HepG2 (cell line): ENCODE data around the gene CDH13. TPM values are rescaled to one million over a fixed set of nuclear protein-coding genes. Genes with fewer than 3 reads are reported as not detected.

ENCODE experiments used
- ATAC-seq: fragments of 200-7000 bp; cut with Tn5 transposase; 3 replicates; pipeline ENCODE4 v1.9.1; 2020; ENCODE audit warnings: mild to moderate bottlenecking, moderate library complexity
- BruUV-seq: library from RNA; stranded (reverse); fragments of 400-500 nt; replicated peaks from 2 replicates; lab custom pipeline; 2021; lab: Mats Ljungman, UMichigan
- CTCF ChIA-PET: fragments of 300-600 bp; formaldehyde crosslinking; extraction: SDS; loops from one replicate; lab custom pipeline; 2021; ENCODE audit warnings: low total read pairs, inconsistent platforms, low intra/inter-chr PET ratio; lab: Yijun Ruan, JAX
- POLR2A ChIA-PET: fragments of 350-600 bp; sonication (Branson Sonifier 250); formaldehyde crosslinking; loops from one replicate; lab custom pipeline; 2020; ENCODE audit warnings: antibody characterized with exemption, inconsistent platforms; lab: Yijun Ruan, JAX
- DNase-seq: peaks from one replicate; pipeline ENCODE4 v3.0.0-alpha.2; 2015; ENCODE audit warnings: low spot score
- FAIRE-seq: peaks from 3 replicates; lab custom pipeline; 2011; peaks lifted over from hg19 to GRCh38; lab: Jason Lieb, UNC
- H2AFZ ChIP-seq: one replicate; pipeline ENCODE4 v1.6.1; 2011; ENCODE audit warnings: low read length, inconsistent platforms
- H3K27ac ChIP-seq: fragments of 300-600 bp; 3 replicates; pipeline ENCODE4 v1.8.0; 2011; ENCODE audit warnings: mixed run types, mild to moderate bottlenecking, mixed read lengths, low read length, inconsistent platforms; ENCODE audit not compliant: insufficient read depth; ENCODE audit errors: extremely low read length
- H3K27me3 ChIP-seq, 2 experiments: fragments of 200-600 bp in 1 of 2; 2 replicates in 1 of 2; 3 replicates in 1 of 2; pipeline versions ENCODE4 v1.6.0 to v1.8.0; 2011; ENCODE audit warnings: low read length in 2 of 2, mild to moderate bottlenecking in 2 of 2, moderate library complexity in 2 of 2, inconsistent platforms in 1 of 2; ENCODE audit not compliant: insufficient read depth in 2 of 2, control insufficient read depth in 1 of 2
- H3K36me3 ChIP-seq, 2 experiments: fragments of 200-600 bp in 1 of 2; replicated peaks in 1 of 2; 2 replicates in 1 of 2; 3 replicates in 1 of 2; pipeline versions ENCODE4 v1.5.1 to v1.8.0; 2011; ENCODE audit warnings: low read length in 2 of 2, inconsistent platforms in 1 of 2; ENCODE audit not compliant: insufficient read depth in 2 of 2, control insufficient read depth in 1 of 2
- H3K4me1 ChIP-seq: 2 replicates; pipeline ENCODE4 v1.5.1; 2012; ENCODE audit warnings: low read length, inconsistent platforms; ENCODE audit not compliant: insufficient read depth
- H3K4me2 ChIP-seq: 2 replicates; pipeline ENCODE4 v1.6.0; 2011; ENCODE audit warnings: low read depth, low read length, inconsistent platforms
- H3K4me3 ChIP-seq, 3 experiments: fragments of 200-600 bp in 1 of 3; sonication (generic), shearing (Covaris generic) in 1 of 3; replicated peaks in 1 of 3; 2 replicates each; pipeline ENCODE4 v1.5.1; 2011 to 2016; ENCODE audit warnings: low read length in 3 of 3, inconsistent platforms in 2 of 3, low read depth in 2 of 3, mild to moderate bottlenecking in 2 of 3, control low read depth in 1 of 3, mixed read lengths in 1 of 3; ENCODE audit not compliant: insufficient read depth in 1 of 3
- H3K79me2 ChIP-seq: one replicate; pipeline ENCODE4 v1.6.1; 2011; ENCODE audit warnings: low read length, inconsistent platforms; ENCODE audit not compliant: insufficient read depth
- H3K9ac ChIP-seq: 2 replicates; pipeline ENCODE4 v1.6.0; 2011; ENCODE audit warnings: mild to moderate bottlenecking, low read depth, low read length, inconsistent platforms; ENCODE audit not compliant: insufficient read depth
- H3K9me3 ChIP-seq: 2 replicates; pipeline ENCODE4 v1.5.1; 2012; ENCODE audit warnings: mild to moderate bottlenecking, low read length
- H4K20me1 ChIP-seq: 2 replicates; pipeline ENCODE4 v1.6.0; 2011; ENCODE audit warnings: inconsistent platforms, mild to moderate bottlenecking, low read length, moderate library complexity; ENCODE audit not compliant: insufficient read depth
- FOXA3 ChIP-seq: IDR thresholded peaks from 2 replicates; pipeline ENCODE4 v1.6.1; 2016; ENCODE audit warnings: missing genetic modification reagents, missing compliant biosample characterization
- ZNF160 ChIP-seq: sonication (generic); formaldehyde crosslinking; IDR thresholded peaks from 2 replicates; pipeline ENCODE4 v1.8.0; 2022; ENCODE audit warnings: mild to moderate bottlenecking, inconsistent platforms, missing genetic modification reagents
- WGBS: methylation state at CpG from one replicate; pipeline ENCODE4 v1.1.6; 2017; ENCODE audit warnings: low lambda C conversion rate; 5-methylcytosine and 5-hydroxymethylcytosine counted together
- in situ Hi-C: cut with HindIII; loops from 2 replicates; pipeline ENCODE4 v1.10.0; 2017; ENCODE audit warnings: low pct_unique_long_range_greater_than_20kb; ENCODE audit not compliant: extremely low pct_ligation_motif_present
- intact Hi-C: fragments of 100-400 bp; cut with micrococcal nuclease; formaldehyde crosslinking; loops from one replicate; pipeline ENCODE4 v1.10.0; 2022; ENCODE audit not compliant: unreplicated experiment
- polyA plus RNA-seq, 8 experiments: library from polyadenylated mRNA; depleted of rRNA in 3 of 8; stranded (reverse) in 7 of 8; unstranded in 1 of 8; fragments of >200 nt; fragmentation: Illumina TruSeq in 4 of 8; extraction: Trizol in 4 of 8; gene quantifications; 2 replicates each; pipeline versions ENCODE4 v1.2.1 to v1.2.3, GENCODE V29; 2011 to 2016; ENCODE audit warnings: low read depth in 4 of 8, missing spikeins in 1 of 8, mixed read lengths in 1 of 8; ENCODE audit not compliant: insufficient read depth in 1 of 8
- total RNA-seq, 5 experiments: library from RNA; depleted of rRNA; stranded (reverse); fragments of >200 nt; fragmentation: Illumina TruSeq; extraction: Trizol; gene quantifications; 2 replicates each; pipeline ENCODE4 v1.2.3, GENCODE V29; 2016; ENCODE audit warnings: low read depth in 1 of 5
- TF ChIP-seq, protein P1 (sequence below): sonication (generic); formaldehyde crosslinking; conservative IDR thresholded peaks from 2 replicates; pipeline ENCODE4 v1.8.0; 2022; ENCODE audit warnings: missing genetic modification reagents
- TF ChIP-seq, protein P2 (sequence below): sonication (generic); formaldehyde crosslinking; IDR thresholded peaks from 2 replicates; pipeline ENCODE4 v1.8.1; 2023; ENCODE audit warnings: mild to moderate bottlenecking, inconsistent platforms, moderate library complexity, missing genetic modification reagents, borderline replicate concordance
- TF ChIP-seq, protein P3 (sequence below): IDR thresholded peaks from 2 replicates; pipeline ENCODE4 v1.6.1; 2016; ENCODE audit warnings: low read depth, control low read depth
- TF ChIP-seq, protein P4 (sequence below): sonication (generic); formaldehyde crosslinking; IDR thresholded peaks from 2 replicates; pipeline ENCODE4 v1.4.0; 2020; ENCODE audit warnings: low read depth, missing genetic modification reagents
- TF ChIP-seq, protein P5 (sequence below): sonication (generic); formaldehyde crosslinking; IDR thresholded peaks from 2 replicates; pipeline ENCODE4 v1.8.1; 2022; ENCODE audit warnings: low read depth, mild to moderate bottlenecking, missing genetic modification reagents
- TF ChIP-seq, protein P6 (sequence below): sonication (generic); formaldehyde crosslinking; IDR thresholded peaks from 2 replicates; pipeline ENCODE4 v1.4.0; 2020; ENCODE audit warnings: missing genetic modification reagents

CDH13 gene
- total and polyA plus RNA-seq, 2 of the 13 experiments (the other 11 are each of a cell fraction or from before 2014, with no cell fraction given), result not detected

DNA sequence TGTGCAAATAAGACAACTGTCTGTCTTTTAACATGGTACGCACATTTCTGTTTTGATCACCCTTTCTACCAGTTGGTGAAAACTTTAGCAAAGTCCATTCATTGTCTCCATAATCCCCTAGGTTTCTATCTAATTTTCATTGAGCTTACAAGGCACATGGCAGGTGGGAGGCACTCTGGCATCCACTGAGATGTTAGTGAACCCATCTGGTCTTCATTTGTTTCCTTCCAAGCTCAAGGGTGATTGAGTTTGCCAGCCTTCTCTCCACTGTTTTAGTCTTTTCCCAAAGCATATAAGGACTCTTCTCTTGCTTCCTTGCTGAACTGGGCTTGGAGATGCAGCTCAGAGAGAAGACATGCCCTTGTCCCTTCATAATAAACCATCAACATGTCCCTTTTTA is 179.1 kb downstream of the CDH13 start:
- POLR2A ChIA-PET, result no interaction called here
- TF ChIP-seq ZNF160, result no peak
- TF ChIP-seq, protein P1, sequence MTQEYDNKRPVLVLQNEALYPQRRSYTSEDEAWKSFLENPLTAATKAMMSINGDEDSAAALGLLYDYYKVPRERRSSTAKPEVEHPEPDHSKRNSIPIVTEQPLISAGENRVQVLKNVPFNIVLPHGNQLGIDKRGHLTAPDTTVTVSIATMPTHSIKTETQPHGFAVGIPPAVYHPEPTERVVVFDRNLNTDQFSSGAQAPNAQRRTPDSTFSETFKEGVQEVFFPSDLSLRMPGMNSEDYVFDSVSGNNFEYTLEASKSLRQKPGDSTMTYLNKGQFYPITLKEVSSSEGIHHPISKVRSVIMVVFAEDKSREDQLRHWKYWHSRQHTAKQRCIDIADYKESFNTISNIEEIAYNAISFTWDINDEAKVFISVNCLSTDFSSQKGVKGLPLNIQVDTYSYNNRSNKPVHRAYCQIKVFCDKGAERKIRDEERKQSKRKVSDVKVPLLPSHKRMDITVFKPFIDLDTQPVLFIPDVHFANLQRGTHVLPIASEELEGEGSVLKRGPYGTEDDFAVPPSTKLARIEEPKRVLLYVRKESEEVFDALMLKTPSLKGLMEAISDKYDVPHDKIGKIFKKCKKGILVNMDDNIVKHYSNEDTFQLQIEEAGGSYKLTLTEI (CRISPR knock-in tag), result no peak
- TF ChIP-seq, protein P2, sequence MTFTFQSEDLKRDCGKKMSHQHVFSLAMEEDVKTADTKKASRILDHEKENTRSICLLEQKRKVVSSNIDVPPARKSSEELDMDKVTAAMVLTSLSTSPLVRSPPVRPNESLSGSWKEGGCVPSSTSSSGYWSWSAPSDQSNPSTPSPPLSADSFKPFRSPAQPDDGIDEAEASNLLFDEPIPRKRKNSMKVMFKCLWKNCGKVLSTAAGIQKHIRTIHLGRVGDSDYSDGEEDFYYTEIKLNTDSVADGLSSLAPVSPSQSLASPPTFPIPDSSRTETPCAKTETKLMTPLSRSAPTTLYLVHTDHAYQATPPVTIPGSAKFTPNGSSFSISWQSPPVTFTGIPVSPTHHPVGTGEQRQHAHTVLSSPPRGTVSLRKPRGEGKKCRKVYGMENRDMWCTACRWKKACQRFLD (CRISPR knock-in tag), result no peak
- TF ChIP-seq, protein P3, sequence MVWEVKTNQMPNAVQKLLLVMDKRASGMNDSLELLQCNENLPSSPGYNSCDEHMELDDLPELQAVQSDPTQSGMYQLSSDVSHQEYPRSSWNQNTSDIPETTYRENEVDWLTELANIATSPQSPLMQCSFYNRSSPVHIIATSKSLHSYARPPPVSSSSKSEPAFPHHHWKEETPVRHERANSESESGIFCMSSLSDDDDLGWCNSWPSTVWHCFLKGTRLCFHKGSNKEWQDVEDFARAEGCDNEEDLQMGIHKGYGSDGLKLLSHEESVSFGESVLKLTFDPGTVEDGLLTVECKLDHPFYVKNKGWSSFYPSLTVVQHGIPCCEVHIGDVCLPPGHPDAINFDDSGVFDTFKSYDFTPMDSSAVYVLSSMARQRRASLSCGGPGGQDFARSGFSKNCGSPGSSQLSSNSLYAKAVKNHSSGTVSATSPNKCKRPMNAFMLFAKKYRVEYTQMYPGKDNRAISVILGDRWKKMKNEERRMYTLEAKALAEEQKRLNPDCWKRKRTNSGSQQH, result no peak
- no peak for TF ChIP-seq FOXA3
- TF ChIP-seq, protein P4, sequence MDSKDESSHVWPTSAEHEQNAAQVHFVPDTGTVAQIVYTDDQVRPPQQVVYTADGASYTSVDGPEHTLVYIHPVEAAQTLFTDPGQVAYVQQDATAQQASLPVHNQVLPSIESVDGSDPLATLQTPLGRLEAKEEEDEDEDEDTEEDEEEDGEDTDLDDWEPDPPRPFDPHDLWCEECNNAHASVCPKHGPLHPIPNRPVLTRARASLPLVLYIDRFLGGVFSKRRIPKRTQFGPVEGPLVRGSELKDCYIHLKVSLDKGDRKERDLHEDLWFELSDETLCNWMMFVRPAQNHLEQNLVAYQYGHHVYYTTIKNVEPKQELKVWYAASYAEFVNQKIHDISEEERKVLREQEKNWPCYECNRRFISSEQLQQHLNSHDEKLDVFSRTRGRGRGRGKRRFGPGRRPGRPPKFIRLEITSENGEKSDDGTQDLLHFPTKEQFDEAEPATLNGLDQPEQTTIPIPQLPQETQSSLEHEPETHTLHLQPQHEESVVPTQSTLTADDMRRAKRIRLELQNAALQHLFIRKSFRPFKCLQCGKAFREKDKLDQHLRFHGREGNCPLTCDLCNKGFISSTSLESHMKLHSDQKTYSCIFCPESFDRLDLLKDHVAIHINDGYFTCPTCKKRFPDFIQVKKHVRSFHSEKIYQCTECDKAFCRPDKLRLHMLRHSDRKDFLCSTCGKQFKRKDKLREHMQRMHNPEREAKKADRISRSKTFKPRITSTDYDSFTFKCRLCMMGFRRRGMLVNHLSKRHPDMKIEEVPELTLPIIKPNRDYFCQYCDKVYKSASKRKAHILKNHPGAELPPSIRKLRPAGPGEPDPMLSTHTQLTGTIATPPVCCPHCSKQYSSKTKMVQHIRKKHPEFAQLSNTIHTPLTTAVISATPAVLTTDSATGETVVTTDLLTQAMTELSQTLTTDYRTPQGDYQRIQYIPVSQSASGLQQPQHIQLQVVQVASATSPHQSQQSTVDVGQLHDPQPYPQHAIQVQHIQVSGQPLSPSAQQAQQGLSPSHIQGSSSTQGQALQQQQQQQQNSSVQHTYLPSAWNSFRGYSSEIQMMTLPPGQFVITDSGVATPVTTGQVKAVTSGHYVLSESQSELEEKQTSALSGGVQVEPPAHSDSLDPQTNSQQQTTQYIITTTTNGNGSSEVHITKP (CRISPR knock-in tag), result no peak
- TF ChIP-seq, protein P5, sequence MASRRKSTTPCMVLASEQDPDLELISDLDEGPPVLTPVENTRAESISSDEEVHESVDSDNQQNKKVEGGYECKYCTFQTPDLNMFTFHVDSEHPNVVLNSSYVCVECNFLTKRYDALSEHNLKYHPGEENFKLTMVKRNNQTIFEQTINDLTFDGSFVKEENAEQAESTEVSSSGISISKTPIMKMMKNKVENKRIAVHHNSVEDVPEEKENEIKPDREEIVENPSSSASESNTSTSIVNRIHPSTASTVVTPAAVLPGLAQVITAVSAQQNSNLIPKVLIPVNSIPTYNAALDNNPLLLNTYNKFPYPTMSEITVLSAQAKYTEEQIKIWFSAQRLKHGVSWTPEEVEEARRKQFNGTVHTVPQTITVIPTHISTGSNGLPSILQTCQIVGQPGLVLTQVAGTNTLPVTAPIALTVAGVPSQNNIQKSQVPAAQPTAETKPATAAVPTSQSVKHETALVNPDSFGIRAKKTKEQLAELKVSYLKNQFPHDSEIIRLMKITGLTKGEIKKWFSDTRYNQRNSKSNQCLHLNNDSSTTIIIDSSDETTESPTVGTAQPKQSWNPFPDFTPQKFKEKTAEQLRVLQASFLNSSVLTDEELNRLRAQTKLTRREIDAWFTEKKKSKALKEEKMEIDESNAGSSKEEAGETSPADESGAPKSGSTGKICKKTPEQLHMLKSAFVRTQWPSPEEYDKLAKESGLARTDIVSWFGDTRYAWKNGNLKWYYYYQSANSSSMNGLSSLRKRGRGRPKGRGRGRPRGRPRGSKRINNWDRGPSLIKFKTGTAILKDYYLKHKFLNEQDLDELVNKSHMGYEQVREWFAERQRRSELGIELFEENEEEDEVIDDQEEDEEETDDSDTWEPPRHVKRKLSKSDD, result no peak
- TF ChIP-seq, protein P6, sequence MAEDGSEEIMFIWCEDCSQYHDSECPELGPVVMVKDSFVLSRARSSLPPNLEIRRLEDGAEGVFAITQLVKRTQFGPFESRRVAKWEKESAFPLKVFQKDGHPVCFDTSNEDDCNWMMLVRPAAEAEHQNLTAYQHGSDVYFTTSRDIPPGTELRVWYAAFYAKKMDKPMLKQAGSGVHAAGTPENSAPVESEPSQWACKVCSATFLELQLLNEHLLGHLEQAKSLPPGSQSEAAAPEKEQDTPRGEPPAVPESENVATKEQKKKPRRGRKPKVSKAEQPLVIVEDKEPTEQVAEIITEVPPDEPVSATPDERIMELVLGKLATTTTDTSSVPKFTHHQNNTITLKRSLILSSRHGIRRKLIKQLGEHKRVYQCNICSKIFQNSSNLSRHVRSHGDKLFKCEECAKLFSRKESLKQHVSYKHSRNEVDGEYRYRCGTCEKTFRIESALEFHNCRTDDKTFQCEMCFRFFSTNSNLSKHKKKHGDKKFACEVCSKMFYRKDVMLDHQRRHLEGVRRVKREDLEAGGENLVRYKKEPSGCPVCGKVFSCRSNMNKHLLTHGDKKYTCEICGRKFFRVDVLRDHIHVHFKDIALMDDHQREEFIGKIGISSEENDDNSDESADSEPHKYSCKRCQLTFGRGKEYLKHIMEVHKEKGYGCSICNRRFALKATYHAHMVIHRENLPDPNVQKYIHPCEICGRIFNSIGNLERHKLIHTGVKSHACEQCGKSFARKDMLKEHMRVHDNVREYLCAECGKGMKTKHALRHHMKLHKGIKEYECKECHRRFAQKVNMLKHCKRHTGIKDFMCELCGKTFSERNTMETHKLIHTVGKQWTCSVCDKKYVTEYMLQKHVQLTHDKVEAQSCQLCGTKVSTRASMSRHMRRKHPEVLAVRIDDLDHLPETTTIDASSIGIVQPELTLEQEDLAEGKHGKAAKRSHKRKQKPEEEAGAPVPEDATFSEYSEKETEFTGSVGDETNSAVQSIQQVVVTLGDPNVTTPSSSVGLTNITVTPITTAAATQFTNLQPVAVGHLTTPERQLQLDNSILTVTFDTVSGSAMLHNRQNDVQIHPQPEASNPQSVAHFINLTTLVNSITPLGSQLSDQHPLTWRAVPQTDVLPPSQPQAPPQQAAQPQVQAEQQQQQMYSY (CRISPR knock-in tag), result no peak

More for the DNA sequence above, 179.1 kb downstream of the CDH13 start:
- H3K27ac ChIP-seq, result no peak overlapping the region
- DNase-seq (no peak), ATAC-seq (no peak), FAIRE-seq (no peak)
- H3K4me1 ChIP-seq, result no peaks in the 10 kb centered on the region
- no peak overlapping the region for H3K9ac ChIP-seq
- CTCF ChIA-PET, result no interaction called here
- in situ Hi-C loops (no loop called here), intact Hi-C loops (no loop called here)
- BruUV-seq, result no TSS peak
- H3K4me3 ChIP-seq, result no peak overlapping the region
- H3K4me2 ChIP-seq, result no peak overlapping the region
- 63% methylated on average over 1 of the region's 1 CpG for WGBS
- H3K9me3 ChIP-seq, result no peaks in the 10 kb centered on the region
- H3K79me2 ChIP-seq, result no peaks in the 10 kb centered on the region
- no peaks in the 10 kb centered on the region for H3K36me3 ChIP-seq
- H2AFZ ChIP-seq, result no peak overlapping the region
- no peaks in the 10 kb centered on the region for H3K27me3 ChIP-seq
- H4K20me1 ChIP-seq, result no peaks in the 10 kb centered on the region
